GM18517 (cell line): Measurements from ENCODE around the gene CCR6.

Experiments used
- ATAC-seq: cut with Tn5 transposase; IDR thresholded peaks from one replicate; pipeline ENCODE4 v1.9.1; 2021; ENCODE audit warnings: mild to moderate bottlenecking, moderate library complexity; ENCODE audit not compliant: unreplicated experiment

Gene CCR6

DNA sequence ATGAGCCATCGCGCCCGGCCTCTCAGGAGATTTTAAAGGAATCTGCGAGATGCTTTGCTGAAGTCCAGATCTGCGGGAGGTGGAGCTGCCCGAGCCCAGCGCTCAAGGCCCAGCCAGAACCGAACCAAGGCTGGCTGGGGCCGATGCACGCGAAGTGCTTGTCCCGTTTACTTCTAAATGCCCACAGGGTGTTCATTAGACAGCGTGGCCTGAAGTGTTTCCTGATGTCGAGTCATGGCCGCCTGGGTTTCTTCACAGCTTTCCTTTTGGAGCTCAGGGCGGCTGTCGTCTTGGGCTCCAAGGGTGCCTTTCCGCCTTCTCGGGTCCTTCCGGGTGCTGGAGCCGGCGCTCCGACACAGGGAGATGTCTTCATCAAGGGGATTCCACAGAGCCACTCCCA, 25.1 kb upstream of the CCR6 start:
- ATAC-seq = no peak

DNA sequence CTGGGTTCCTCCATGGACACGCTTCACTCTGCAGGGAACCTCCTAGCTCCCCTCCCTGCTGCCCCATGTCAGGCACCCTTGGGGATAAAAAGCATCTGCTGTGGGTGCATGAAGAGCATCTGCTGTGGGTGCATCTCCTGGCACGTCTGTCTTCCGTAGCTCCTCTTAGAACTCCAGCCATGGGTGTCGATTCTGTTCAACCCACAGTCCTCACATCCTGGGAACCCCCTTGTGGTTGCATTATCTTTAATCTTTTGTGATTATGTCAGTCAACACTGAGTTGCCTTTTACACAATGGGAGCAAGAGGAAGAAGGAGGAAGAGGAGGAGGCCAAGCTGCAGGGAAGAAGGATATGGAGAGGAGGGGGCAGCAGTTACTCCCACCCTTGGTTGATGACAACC, 24.1 kb upstream of the CCR6 start:
- no peak for ATAC-seq

DNA sequence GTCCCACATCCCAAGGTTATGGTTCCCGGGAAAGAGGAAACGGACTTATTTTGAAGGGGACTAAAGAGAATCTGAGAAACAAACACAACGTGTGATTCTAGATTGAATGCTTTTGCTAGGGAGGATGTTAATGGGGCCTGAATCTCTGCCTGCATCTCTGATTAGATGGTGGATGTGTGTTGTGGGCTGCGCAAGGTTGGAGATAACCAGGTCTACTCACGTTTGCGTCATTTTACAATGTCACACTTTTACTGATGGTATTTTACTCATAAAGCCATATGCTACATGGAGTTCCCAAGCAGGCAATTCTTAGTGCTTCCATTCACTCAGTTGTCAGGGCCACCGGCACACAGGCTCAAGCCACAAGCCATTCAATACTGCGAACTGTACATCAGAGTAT, 23.2 kb upstream of the CCR6 start:
- no peak for ATAC-seq

DNA sequence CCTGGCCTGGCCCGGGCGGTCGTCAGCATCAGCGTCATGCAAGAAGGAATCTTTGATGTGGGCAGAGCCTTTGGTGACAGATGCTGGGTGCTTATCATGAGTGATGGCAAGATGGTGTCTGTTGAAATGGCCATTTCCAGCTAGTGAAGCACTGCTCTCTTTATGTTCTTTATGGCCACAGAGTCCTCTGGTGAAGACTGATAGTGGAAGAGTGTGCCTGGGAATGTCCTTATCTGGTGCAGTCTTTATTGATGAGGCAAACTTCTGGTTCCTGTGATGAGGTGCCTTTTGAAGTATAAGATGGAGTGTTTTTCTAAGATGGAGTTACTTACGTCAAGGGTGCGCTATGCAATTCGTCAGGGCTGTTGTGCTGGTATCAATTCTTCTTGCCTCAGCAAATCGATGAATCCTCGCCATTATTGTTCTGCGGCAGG, 22.6 kb upstream of the CCR6 start:
- ATAC-seq = no peak

DNA sequence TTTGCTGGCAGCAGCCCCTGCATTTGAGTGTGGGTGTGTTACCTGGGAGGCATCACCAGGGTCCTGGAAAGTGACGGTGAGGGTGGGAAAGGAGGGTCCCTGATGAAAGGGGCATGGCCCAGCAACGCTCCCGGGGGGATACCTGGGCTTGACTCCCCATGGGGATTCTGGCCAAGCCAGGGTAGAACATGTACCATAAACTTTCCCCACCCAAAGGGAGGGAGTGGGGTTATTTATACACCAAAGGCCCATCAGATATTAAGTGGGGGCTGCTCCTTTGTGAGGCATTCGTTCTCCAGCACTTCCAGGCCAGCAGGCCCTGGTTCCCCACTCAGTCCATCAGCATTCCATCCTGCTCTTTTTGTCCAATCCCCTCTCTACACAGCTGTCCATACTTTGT, 20.6 kb upstream of the CCR6 start:
- ATAC-seq = no peak

DNA sequence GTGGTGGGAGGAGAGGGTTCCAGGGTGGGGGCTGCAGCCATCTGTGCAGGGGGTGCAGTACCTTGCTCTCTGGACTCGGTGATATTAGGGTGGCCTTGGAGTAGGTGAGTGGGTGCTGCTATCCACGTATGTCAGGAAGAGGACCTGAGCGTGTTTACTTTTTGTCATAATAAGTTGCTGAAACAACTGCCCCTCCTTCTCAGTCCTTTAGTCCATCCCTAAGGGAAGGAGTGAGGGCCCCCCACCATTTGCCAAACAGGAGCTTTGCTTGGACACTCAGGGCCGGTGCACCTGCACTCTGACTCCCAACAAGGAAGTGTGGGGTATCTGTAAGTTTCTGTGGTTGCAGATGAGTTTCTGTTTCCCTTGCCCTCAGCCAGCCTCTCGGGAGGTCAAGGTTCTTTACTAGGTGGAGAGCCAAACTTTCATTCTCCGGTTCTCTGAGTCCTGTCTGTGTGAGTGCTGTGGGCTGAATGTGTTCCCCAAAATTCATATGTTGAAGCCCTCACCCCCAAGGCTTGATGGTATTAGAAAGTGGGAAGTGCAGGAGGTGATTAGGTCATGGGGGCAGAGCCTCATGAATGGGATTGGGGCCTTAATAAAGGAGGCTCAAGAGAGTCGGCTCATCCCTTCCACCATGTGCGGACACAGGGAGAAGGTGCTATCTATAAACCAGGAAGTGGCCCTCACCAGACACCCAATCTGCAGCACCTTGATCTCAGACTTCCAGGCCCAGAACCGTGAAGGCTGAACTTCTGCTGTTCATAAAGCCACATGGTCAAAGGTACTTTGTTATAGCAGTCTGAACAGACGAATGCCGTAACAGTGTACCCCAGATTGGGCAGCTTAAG, 19.6 kb upstream of the CCR6 start:
- peak; percentile 99 for ATAC-seq

DNA sequence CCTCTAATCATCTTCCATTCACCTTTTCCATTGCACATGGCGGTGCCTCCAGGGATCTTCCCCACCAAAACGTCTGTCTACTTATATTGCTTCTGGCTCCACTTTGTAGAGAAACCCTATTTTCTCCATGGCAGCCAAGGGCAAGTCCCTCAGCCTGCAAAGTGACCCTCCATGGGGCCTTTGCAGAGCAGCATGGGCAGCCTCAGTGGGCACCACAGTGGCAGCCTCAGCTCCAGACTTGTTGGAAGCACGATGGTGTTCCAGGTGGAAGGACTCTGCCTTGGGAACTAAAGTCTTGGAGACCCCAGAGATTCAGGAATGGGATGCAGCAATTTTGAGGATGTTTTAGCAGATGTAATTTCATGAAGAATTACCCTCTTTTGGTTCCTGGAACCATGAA, 18.5 kb upstream of the CCR6 start:
- ATAC-seq = no peak

DNA sequence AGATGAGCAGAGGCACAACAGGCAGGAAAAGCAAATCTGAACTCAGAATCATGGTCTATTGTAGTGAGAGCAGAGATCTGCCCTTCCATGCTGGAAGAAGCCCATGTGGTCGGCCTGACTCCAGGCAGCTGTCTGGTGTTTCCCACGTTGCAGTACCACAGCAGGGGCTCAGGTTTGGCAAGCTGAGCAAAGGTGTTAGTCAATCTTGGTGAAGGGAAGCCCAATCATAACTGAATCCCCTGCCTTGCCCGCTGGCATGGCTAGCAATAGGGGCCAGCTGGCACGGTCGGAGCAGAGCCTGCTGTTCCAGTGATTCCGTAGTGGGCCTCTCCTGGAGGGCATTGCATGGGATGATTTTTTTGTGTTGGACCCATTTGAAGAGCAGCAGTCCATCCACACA, 17.8 kb upstream of the CCR6 start:
- no peak for ATAC-seq

DNA sequence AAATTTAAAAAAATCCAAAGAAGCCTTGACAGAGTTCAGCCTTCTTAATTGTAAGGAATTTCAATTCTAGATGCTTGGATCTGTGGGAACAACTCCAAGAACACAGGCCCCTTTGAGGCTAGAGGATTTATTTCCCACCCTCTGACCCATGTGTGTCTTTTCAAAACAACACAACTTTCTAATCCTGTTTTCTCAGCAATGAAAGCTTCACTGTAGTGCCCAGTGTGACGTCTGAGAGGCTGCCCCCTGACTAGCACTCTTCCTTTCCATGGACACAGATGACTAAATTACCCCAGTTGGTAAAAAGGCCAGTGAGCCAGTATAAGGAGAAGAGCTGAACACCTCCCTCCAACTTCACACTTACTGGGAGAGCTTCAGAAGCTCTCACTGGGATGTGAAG, 16.5 kb upstream of the CCR6 start:
- no peak for ATAC-seq

DNA sequence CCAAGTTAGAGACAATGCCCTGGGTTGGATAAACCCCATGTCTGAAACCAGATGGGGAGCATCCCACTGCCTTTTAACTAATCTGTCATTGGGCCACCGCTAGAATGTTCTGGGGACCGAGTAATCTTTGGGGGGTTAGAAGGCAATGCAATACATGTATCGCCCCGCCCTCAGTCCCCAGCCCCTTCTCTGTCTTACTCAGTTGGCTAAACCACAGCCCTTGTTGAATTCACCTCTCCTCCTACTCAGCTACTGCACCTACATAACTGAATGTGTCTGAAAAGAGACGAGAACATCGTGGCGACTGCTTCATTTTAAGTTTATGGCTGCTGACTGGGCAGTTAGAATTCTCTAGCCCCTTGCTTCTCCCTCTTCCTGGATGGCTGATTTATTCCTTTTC, 15.1 kb upstream of the CCR6 start:
- no peak for ATAC-seq

DNA sequence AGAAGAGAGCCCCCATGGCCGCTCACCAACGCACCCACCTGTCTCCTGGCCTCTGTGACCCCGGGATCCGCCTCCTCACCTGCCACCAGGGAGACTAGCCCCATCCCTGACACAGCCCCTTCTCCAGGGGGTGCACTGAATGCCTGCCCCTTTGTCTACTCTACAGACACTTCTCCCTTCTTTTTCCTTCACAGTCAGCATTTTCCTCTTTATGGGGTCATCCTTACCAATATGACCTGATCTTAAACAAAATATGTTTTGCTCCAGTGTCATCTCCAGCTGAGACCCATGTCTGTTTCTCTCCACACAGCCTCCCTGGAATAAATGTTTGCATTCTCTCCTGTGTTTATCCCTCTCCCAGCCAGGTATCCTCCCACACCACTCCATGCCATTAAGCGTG, 14.6 kb upstream of the CCR6 start:
- no peak for ATAC-seq

DNA sequence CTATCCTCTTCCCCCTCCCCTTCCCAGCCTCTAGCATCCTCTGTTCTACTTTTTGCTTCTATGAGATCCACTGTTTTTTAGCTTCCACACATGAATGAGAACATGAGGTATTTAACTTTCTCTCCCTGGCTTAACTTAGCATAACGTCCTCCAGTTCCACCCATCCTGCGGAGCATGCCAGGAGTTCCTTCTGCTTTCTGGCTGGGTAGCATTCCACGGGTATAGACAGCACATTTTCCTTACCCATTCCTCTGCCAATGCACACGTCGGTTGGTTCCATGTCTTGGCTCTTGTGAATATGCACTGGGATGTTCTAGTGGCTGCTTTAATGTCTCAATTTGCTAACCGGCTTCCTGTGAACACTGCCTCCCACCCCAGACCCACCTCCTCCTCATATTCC, 13.2 kb upstream of the CCR6 start:
- ATAC-seq = no peak

DNA sequence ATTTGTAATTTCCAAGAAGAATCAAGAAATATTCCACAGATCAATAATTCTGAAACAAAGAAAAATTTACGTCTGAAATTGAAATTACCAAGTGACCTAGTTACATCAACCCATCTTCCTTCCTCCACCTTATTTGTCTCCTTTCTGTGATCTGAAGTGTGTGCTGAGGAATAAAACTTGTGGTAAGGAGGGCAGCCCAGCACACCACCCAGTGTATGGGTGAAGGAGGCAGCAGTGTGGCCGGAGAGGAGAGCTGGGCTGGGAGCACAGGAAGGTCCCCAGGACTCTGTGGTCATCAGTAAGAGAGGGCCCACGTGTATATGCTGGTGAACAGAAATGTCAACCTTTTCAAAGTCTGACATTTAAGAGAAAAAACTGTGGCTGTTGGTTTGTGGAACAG, 11.3 kb upstream of the CCR6 start:
- ATAC-seq = no peak

DNA sequence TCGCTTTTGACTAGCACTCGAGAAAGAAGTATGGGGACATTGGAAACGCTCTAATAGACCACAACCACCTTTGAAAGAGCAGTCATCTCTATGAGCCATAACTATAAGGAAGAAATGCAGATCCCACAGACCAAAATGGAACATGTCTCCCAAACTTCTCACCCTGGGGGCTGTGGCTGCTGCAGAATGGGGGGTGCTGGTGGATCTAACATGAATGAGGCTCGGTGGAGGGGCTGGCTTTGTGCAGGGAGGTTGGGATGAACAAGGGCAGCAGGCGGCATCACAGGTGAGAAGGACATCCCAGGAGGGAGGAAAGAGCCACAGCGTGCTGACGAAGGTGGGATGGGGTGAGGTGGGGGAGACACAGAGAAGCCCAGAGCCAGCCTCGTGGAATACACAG, 10.5 kb upstream of the CCR6 start:
- no peak for ATAC-seq

DNA sequence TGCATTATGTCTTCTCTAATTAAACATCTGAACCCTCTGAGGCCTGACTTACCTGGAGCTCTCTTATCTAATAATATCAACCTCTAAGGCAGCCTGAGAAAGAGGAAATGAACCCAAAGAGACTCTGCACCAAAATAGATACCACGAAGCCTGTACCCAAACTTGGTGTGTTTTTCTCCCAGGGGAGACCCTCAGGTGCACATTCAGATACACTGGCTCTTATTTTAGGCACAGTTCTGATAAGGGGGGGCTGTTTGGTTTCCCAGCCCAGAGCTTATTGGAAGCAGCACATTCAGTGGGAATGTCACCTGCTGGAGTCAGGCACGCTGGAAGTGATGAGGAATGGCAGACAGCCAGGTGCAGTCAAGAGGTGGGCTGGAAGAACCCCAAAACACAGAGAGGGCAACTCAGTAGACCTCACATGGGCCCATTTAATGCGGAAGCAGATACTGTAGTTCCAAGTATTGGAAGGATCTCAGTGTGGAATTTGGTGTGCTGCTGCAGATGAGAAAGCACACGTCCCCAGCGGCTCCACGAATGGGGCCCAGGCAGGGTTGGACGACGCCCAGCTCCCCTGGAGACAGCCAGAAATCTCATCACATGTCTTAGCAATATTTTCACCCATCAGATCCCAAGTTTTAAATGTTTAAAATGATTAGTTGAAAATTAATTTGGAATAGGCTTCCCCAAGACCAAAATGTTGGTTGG, 9.7 kb upstream of the CCR6 start:
- peak; percentile 62 for ATAC-seq

DNA sequence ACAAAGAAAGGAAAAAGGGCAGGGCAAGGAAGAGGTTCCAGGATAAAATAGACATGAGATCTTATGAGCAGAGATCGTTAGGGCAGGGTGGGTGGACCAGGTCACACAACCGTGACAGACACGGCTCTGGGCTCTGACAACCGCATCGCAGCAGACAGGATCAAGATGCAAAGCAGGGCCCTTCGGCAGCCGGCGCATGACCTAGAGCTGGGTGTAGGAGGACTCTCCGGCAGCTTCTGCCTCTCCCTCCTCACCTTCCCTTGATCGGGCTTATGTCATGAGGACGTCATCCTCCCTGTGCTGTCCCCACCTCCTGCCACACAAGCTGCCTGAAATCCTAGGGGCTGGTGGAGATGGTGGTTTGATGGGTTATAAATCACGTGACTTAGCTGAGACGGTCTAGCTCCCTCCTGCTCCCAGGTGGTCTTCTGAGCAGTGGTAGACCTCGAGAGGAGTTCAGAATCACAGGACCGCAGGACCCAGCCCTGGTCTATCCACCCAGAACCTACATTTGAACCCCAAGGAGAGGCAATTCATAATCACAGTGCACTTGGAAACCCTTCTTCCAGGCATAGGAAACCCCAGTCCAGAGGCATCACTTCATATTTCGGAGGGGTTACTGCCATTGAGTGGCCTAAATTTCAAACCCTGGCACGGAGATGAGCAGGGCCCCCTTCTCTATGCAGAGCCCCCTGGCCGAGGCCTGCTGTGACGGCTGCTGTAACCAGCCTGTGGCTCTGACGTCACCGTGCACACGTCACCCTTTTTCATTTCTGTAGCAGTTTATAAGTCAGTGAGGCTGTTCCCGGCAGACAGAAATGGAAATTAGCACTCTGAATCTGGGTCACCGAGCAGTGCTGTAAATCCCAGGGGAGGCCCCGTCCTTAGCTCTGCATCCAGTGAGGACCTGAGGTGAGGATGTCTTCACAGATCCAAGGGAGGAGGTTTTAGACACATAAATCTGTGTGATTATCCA, 8.7 kb upstream of the CCR6 start:
- peak; percentile 80 for ATAC-seq

DNA sequence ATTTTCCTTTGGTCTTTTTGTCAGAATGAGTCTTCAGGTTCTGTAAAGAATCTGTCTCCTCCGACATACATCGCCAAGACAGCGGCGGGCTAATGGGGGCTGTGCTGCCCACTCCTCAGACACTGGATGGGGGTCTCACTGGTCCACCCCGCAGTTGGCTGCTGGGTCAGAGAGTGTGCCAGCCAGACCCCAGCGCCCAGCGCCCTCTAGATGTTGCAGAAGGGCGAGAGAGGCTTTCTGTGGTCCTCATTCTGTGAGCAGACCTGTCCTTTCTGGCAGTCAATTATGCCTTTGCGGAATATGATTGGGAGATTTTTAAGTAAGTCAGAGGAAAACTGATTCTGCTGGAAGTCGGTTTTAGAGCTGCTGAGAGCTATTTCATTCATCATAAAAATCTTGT, 7.8 kb upstream of the CCR6 start:
- no peak for ATAC-seq

DNA sequence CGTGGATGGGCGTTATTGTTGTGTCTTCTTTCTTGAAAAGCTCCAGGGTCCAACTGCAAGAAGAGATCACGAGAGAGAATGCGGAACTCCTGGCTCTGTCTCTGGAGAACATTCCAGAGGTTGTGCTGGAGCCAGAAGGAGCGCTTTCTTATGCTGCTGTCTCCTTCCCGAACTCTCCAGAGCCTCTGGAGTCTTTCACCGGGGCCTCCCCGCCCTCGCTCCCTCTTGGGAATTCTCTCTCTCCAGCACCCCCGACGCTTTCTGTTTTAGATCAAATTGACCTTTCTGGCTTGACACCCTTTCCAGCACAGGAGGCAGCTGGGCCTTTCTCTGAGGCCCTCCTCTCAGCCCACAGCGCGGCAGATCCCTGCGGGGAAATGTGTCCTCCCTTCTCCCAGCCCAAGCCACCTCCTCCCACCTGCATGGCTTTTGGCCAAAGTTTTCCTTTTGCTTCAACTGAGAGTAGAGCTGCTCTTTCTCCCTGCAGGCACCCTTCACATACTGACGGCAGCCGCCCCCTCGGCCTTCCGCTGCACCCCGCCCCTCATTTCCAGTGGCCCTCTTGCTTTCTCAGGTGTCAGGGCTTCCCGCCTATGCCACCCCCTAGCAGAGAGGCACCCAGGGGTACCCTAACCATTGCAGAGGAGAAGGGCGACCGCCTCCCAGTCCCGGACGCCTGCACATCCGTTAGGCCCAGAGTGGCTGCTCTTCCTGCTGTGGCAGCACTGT, 6.6 kb upstream of the CCR6 start:
- ATAC-seq = no peak

DNA sequence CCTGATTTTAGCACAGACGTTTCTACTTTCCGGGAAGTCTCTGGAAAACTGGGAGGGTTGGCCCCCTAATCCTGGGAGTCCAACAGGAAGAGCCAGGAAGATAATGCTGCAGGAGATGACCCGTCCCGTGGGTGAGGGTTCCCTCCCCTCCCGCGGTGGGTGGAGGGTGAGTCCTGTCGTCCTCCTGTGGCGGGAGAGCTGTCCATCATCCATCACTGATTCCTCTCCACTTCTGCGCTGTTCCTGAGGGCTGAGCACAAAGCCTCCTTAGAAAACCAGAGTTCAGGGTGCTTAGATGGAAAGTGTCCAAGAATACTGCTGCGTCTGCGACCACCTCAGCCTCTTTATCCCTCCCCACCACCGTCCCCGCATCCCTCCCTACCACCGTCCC, 6.1 kb upstream of the CCR6 start:
- ATAC-seq = no peak

DNA sequence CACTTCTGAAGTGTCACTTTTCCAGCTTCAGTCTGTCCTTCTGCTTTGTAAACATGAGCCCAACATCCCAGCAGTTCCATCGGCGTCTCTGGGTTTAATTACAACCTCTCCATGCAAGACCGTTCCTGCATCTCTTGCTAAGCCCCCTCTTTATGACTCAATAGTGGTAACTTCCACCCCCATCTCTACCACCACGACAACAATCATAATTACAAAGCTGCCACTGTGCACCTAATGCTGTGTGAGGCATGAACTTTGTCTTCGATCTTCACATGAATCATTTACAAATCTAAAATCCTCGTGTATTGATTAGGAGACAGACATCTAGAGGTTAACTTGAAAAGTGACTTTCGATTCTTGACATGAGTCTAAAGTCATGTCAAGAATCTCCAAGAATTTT, 4.9 kb upstream of the CCR6 start:
- ATAC-seq = no peak

DNA sequence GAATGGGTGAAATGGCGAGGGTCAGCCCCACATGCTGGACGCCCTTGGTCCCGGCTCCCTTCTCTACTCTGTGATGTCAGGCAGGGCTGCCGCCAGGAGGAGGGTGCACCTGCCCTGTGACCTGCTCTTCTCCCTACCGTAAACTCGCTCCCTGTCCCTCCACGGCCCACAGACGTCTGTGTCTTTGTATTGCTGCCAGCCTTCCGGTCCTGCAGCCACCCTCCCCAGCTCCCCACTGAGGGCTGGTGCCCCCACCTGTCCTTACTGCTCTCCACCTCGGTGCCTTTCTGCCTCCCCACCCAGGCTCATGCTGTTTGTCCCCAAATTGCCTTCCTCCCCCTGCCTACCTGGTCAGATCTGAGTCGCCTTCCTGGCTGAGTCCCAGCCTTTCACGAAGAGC, 4.1 kb upstream of the CCR6 start:
- ATAC-seq = no peak
